ENCODE measurements around the gene BRPF1. TPM values are rescaled to one million over a fixed set of nuclear protein-coding genes. Genes with fewer than 3 reads are reported as not detected.

BRPF1 gene
- total and polyA plus RNA-seq, 2 donors (not counting 1 experiment from before 2014, with no cell fraction given) = 24.4 to 36.5 TPM

GRCh38 chr3:9779075-9779593 is 47.6 kb downstream of the BRPF1 start:
- ChIA-PET POLR2A (interaction anchor here (2.0 kb wide), 1 partner anchor 14 kb away, joined by 8 read pairs; the partner anchor contains the start of genes ARPC4 and TADA3), CTCF (interaction anchor here (4.6 kb wide), 1 partner anchor 29 kb away, joined by 25 read pairs; the partner anchor contains the start of gene OGG1)
- H2AFZ ChIP-seq (ENCODE audit: insufficient read depth, low read depth, low read length, poor library complexity, severe bottlenecking) = no peak overlapping the region
- intact Hi-C loops (cut with micrococcal nuclease) = loop anchor here (1.0 kb wide), 1 partner anchor 48 kb away; the partner anchor contains the start of gene BRPF1
- Mint-ChIP-seq H3K4me3 (peak overlapping the region; percentile 40), H3K9me3 (ENCODE audit: insufficient read depth) (no peaks in the 10 kb centered on the region), H3K4me1 (peaks cover 59% of the 10 kb centered on the region), H3K27me3 (no peaks in the 10 kb centered on the region), H3K27ac (peak overlapping the region; percentile 78)
- no peak for ATAC-seq (ENCODE audit: low read depth)
- TF ChIP-seq, protein P1, sequence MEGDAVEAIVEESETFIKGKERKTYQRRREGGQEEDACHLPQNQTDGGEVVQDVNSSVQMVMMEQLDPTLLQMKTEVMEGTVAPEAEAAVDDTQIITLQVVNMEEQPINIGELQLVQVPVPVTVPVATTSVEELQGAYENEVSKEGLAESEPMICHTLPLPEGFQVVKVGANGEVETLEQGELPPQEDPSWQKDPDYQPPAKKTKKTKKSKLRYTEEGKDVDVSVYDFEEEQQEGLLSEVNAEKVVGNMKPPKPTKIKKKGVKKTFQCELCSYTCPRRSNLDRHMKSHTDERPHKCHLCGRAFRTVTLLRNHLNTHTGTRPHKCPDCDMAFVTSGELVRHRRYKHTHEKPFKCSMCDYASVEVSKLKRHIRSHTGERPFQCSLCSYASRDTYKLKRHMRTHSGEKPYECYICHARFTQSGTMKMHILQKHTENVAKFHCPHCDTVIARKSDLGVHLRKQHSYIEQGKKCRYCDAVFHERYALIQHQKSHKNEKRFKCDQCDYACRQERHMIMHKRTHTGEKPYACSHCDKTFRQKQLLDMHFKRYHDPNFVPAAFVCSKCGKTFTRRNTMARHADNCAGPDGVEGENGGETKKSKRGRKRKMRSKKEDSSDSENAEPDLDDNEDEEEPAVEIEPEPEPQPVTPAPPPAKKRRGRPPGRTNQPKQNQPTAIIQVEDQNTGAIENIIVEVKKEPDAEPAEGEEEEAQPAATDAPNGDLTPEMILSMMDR (IDR thresholded peaks at IDR 0.05) = no peak
- TF ChIP-seq EZH2 (IDR thresholded peaks at IDR 0.05; ENCODE audit: borderline replicate concordance, insufficient read depth, low read depth, low read length, poor library complexity, severe bottlenecking) = no peak
- H3K4me3 ChIP-seq (ENCODE audit: control extremely low read depth in 1 of 5, extremely low read depth in 1 of 5, insufficient read depth in 1 of 5, low read depth in 2 of 5, low read length in 4 of 5) = no peak overlapping the region
- H3K4me1 ChIP-seq (ENCODE audit: control insufficient read depth in 2 of 2, insufficient read depth in 2 of 2, low read length in 2 of 2) = peaks cover 51 to 59% of the 10 kb centered on the region in 2 donors
- H3K27ac ChIP-seq (ENCODE audit: low read length in 2 of 2) = peak overlapping the region; percentile 56 to 82
- no peaks in the 10 kb centered on the region for H3K9me3 ChIP-seq (ENCODE audit: control extremely low read depth in 1 of 3, control insufficient read depth in 2 of 3, insufficient read depth in 1 of 3, low read length in 2 of 3)
- DNase-seq = no peak
- WGBS (ENCODE audit: insufficient coverage) = 20% methylated on average over 2 of the region's 6 CpGs
- H3K4me2 ChIP-seq (replicated peaks; ENCODE audit: low read depth, low read length, poor library complexity, severe bottlenecking) = peak overlapping the region; percentile 59
- no peaks in the 10 kb centered on the region for H3K27me3 ChIP-seq (replicated peaks in 1 of 4; ENCODE audit: control extremely low read depth in 1 of 4, control insufficient read depth in 3 of 4, insufficient read depth in 4 of 4, low read length in 3 of 4)
- no peak overlapping the region for H3K9ac ChIP-seq (ENCODE audit: low read length)
- H3K36me3 ChIP-seq (replicated peaks in 1 of 2; ENCODE audit: control extremely low read depth in 1 of 2, control insufficient read depth in 1 of 2, extremely low read depth in 1 of 2, insufficient read depth in 2 of 2, low read length in 1 of 2) = peaks cover 0 to 17% of the 10 kb centered on the region in 2 experiments
- H4K20me1 ChIP-seq (ENCODE audit: control insufficient read depth, insufficient read depth, low read length, poor library complexity, severe bottlenecking) = no peaks in the 10 kb centered on the region
- peaks cover 3% of the 10 kb centered on the region for H3K79me2 ChIP-seq (ENCODE audit: control insufficient read depth, insufficient read depth, low read length)
